Thoracic aorta (tissue), 2 donors: Measurements from ENCODE around the gene TNS3. TPM values are rescaled to one million over a fixed set of nuclear protein-coding genes. Genes with fewer than 3 reads are reported as not detected.

ENCODE experiments used
- ATAC-seq: fragments of 150-250 bp; one replicate; pipeline ENCODE4 v1.8.0; 2017; ENCODE audit warnings: low read depth; ENCODE audit not compliant: insufficient number of reproducible peaks, low FRiP score
- DNase-seq: peaks from one replicate; pipeline ENCODE4 v3.0.0-alpha.2; 2020; ENCODE audit warnings: low spot score
- H3K27ac ChIP-seq, 2 donors: fragments of 200-600 bp; sonication (generic); 1 replicate in 1 of 2; 2 replicates in 1 of 2; pipeline ENCODE4 v1.5.1; 2016; ENCODE audit warnings: mild to moderate bottlenecking in 2 of 2, moderate library complexity in 2 of 2
- H3K27me3 ChIP-seq: fragments of 200-600 bp; sonication (generic); replicated peaks from 2 replicates; pipeline ENCODE4 v1.6.0; 2016; ENCODE audit warnings: mild to moderate bottlenecking; ENCODE audit not compliant: insufficient read depth
- H3K36me3 ChIP-seq: fragments of 200-600 bp; sonication (generic); one replicate; pipeline ENCODE4 v1.5.1; 2016
- H3K4me1 ChIP-seq, 2 donors: fragments of 200-600 bp; sonication (generic); 1 replicate in 1 of 2; 2 replicates in 1 of 2; pipeline versions ENCODE4 v1.5.1 to v1.6.0; 2016; ENCODE audit warnings: low read depth in 2 of 2, mild to moderate bottlenecking in 1 of 2; ENCODE audit not compliant: control insufficient read depth in 1 of 2
- H3K4me3 ChIP-seq: fragments of 200-600 bp; sonication (generic); 2 replicates; pipeline ENCODE4 v1.5.1; 2016; ENCODE audit warnings: mild to moderate bottlenecking
- H3K9me3 ChIP-seq: fragments of 200-600 bp; sonication (generic); 2 replicates; pipeline ENCODE4 v1.5.1; 2016
- total RNA-seq, 2 donors: library from RNA; depleted of rRNA; stranded (reverse); fragments of >200 nt; gene quantifications; one replicate each; pipeline versions ENCODE4 v1.1.0 to v1.2.3, GENCODE V29; 2016
- TF ChIP-seq, protein P1 (sequence below): fragments of 200-600 bp; sonication (generic); IDR thresholded peaks from one replicate; pipeline ENCODE4 v1.5.1; 2019; ENCODE audit warnings: antibody characterized with exemption

Gene TNS3
- total RNA-seq, 2 donors from 2014 or later = 138 to 151 TPM

DNA sequence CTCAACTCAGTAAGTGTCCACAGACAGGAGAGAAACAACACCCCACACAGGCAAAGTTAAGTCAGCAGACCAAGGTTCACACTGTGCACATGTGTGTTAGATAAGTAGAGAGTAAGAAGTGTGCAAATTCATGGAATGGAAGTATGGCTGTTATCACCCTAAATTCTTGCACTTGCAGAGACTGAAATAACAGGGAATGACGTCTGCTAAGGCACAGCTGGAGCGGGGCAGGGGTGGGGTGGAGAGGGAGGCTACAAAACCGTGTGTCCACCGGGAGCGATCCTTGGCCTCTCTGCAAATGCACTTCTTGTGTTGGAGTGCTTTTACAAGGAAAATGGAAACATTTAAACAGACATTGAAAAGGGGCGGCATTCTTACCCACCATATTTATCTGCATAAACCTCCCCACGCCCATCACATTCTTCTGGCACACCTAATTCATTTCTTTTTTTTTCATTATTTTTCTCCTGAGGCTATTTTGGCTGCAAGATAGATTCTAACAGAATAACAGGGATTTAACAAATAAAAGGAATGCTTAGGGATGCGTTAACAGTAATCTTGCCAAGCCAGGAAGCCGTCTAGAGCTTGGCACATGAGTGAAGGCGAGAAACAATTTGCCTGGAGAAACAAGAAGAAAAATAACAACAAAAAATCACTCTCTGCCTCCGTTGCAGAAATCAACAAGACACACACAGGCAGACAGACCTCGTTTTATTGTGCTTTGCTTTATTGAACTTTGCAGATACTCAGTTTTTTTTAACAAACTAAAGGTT lies 30.1 kb downstream of the TNS3 start:
- TF ChIP-seq, protein P1, sequence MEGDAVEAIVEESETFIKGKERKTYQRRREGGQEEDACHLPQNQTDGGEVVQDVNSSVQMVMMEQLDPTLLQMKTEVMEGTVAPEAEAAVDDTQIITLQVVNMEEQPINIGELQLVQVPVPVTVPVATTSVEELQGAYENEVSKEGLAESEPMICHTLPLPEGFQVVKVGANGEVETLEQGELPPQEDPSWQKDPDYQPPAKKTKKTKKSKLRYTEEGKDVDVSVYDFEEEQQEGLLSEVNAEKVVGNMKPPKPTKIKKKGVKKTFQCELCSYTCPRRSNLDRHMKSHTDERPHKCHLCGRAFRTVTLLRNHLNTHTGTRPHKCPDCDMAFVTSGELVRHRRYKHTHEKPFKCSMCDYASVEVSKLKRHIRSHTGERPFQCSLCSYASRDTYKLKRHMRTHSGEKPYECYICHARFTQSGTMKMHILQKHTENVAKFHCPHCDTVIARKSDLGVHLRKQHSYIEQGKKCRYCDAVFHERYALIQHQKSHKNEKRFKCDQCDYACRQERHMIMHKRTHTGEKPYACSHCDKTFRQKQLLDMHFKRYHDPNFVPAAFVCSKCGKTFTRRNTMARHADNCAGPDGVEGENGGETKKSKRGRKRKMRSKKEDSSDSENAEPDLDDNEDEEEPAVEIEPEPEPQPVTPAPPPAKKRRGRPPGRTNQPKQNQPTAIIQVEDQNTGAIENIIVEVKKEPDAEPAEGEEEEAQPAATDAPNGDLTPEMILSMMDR = no peak
- Histone ChIP-seq H3K4me3 (no peak overlapping the region), H3K27me3 (no peaks in the 10 kb centered on the region), H3K36me3 (no peaks in the 10 kb centered on the region), H3K9me3 (no peaks in the 10 kb centered on the region), H3K4me1 (peaks cover 24 to 41% of the 10 kb centered on the region in 2 donors), H3K27ac (peak overlapping the region; percentile 18 to 32)
- ATAC-seq = no peak
- no peak for DNase-seq

DNA sequence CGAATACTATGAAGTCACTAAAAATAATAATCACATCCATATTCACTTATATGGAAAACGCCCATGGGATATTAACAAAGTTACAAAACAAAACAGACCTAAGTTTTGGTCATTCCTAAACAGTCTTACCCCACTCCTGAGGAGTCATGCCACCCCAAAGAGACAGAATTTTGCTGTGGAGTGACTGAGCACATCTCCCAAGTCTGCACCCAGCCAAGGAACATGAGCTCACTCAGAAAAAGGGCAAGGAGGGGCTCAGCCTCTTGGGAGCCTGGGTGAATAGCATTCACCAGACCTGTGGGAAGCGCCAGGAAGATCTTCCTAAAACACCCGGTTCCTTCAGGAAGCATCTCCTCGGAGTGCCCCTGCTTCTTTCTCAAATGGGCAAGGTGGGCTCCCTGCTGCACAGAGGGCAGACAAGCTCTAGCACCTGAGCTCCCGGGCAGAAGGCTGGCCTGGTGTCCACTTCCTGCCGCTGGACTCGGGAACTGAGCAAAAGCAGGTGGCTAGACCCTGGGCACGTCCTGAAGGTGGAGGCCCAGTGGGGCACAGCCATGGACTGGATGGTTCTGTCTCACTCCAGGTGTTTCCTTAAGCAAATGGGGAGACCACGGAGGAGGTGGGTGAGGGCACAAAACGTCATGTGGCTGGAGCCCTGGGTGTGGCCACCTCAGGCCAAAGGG lies 31.0 kb downstream of the TNS3 start:
- H3K27ac ChIP-seq = peak overlapping the region; percentile 24 to 32
- H3K9me3 ChIP-seq = no peaks in the 10 kb centered on the region
- no peaks in the 10 kb centered on the region for H3K27me3 ChIP-seq
- ATAC-seq (peak; percentile 67), DNase-seq (no peak)
- peaks cover 24 to 33% of the 10 kb centered on the region in 2 donors for H3K4me1 ChIP-seq
- TF ChIP-seq, protein P1 = no peak
- H3K36me3 ChIP-seq = peaks cover 4% of the 10 kb centered on the region
- no peak overlapping the region for H3K4me3 ChIP-seq

DNA sequence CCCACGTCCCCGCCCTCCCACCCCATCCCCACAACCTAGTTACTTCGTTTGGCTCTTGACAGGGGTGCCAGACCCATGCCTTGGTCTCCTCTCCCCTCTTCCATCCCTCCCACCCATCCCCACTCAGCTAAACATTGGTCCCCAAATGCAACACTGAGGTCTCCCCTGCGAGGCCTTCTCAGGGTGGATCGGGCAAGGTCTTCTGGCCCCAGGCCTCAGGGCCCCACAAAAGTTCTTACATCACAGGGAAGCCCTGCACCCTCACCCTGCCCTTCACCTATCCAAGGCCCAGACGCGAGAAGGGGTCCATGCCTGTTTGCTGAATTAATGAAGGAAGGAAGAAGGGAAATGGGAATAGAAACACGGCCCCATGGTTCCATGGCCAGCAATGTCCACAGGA lies 32.0 kb downstream of the TNS3 start:
- Histone ChIP-seq H3K27me3 (no peaks in the 10 kb centered on the region), H3K9me3 (no peaks in the 10 kb centered on the region), H3K27ac (no peak overlapping the region), H3K4me1 (peaks cover 24 to 33% of the 10 kb centered on the region in 2 donors), H3K36me3 (peaks cover 5% of the 10 kb centered on the region), H3K4me3 (no peak overlapping the region)
- TF ChIP-seq, protein P1 = no peak
- ATAC-seq (no peak), DNase-seq (no peak)

DNA sequence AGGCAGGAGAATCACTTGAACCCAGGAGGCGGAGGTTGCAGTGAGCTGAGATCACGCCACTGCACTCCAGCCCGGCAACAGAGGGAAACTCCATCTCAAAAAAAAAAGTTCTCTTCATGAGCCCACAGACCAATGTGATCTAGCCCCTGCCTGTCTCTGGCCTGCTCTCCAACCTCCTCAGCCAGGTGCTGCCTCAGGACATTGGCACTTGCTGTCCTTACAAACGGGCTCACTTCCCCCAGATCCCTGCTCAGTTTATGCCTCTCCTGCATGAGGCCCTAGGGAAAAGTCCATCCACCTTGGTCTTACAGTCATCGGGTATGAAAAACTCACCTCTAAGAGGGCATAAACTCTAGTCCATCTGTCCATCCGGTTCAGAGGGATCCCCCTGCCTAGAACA lies 32.5 kb downstream of the TNS3 start:
- peaks cover 5% of the 10 kb centered on the region for H3K36me3 ChIP-seq
- H3K27ac ChIP-seq = no peak overlapping the region
- DNase-seq (no peak), ATAC-seq (no peak)
- no peak overlapping the region for H3K4me3 ChIP-seq
- TF ChIP-seq, protein P1 = no peak
- peaks cover 24 to 33% of the 10 kb centered on the region in 2 donors for H3K4me1 ChIP-seq
- H3K27me3 ChIP-seq = no peaks in the 10 kb centered on the region
- no peaks in the 10 kb centered on the region for H3K9me3 ChIP-seq

DNA sequence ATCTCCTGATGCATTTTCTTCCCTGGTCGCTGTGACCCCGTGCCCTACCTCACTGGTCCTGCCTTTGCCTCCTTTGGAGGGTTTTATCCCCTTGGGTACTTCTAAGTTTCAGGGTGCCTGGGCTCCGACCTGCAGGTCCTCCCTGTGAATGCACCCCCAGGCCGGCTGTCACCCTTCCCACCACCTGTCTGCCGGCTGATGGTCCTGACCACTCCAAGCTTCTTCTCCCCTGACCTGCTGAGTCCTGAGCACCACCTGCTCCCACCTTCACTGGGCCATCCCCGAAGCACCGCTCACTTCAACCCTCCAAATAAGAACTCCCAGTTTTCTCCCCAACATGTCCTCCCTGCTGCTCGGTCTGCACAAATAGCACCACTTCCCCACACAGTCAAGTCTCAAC lies 33.4 kb downstream of the TNS3 start:
- TF ChIP-seq, protein P1 = no peak
- ATAC-seq = no peak

More for the DNA sequence above, 33.4 kb downstream of the TNS3 start:
- Histone ChIP-seq H3K27me3 (no peaks in the 10 kb centered on the region), H3K4me3 (no peak overlapping the region), H3K27ac (no peak overlapping the region), H3K9me3 (no peaks in the 10 kb centered on the region), H3K4me1 (peaks cover 24 to 33% of the 10 kb centered on the region in 2 donors), H3K36me3 (peaks cover 5% of the 10 kb centered on the region)
- DNase-seq = no peak
